HL-60 (cell line): ENCODE results near the gene IFT20.
"Not testable (repeated sequence)": the region's sequence is repeated elsewhere in the genome, so short reads cannot be mapped to it uniquely, and the experiment has no call there.

Source experiments
- DNase-seq, 2 experiments: peaks; one replicate each; pipeline ENCODE4 v3.0.0-alpha.2; 2010 to 2020; ENCODE audit warnings: low read depth in 1 of 2, low spot score in 1 of 2
- H3K27ac ChIP-seq: fragments of 250-450 bp; sonication (Bioruptor Pico); replicated peaks from 2 replicates; pipeline ENCODE4 v1.5.1; 2020; ENCODE audit warnings: mild to moderate bottlenecking, moderate library complexity
- H3K27me3 ChIP-seq: fragments of 250-450 bp; sonication (Bioruptor Pico); 2 replicates; pipeline ENCODE4 v1.5.1; 2021; ENCODE audit warnings: mild to moderate bottlenecking, moderate library complexity; ENCODE audit not compliant: insufficient read depth, poor library complexity, severe bottlenecking
- H3K4me3 ChIP-seq: replicated peaks from 2 replicates; pipeline ENCODE4 v1.5.1; 2011; ENCODE audit warnings: mild to moderate bottlenecking, control low read depth, low read length; ENCODE audit not compliant: insufficient read depth
- GABPA ChIP-seq: IDR thresholded peaks from 2 replicates; pipeline ENCODE4 v1.6.1; 2012; ENCODE audit warnings: low read depth
- POLR2AphosphoS5 ChIP-seq: IDR thresholded peaks from 2 replicates; pipeline ENCODE4 v1.6.1; 2012; ENCODE audit warnings: low read depth
- SPI1 ChIP-seq: IDR thresholded peaks from 2 replicates; pipeline ENCODE4 v1.6.1; 2012; ENCODE audit warnings: low read depth, mild to moderate bottlenecking, borderline replicate concordance
- TF ChIP-seq, protein P1 (sequence below): IDR thresholded peaks from 2 replicates; pipeline ENCODE4 v1.6.1; 2012; ENCODE audit warnings: low read depth; ENCODE audit not compliant: insufficient replicate concordance
- TF ChIP-seq, protein P2 (sequence below): IDR thresholded peaks from one replicate; pipeline ENCODE4 v1.5.1; 2011; ENCODE audit warnings: low read length, control low read depth, inconsistent platforms; ENCODE audit not compliant: insufficient read depth

IFT20 gene

DNA sequence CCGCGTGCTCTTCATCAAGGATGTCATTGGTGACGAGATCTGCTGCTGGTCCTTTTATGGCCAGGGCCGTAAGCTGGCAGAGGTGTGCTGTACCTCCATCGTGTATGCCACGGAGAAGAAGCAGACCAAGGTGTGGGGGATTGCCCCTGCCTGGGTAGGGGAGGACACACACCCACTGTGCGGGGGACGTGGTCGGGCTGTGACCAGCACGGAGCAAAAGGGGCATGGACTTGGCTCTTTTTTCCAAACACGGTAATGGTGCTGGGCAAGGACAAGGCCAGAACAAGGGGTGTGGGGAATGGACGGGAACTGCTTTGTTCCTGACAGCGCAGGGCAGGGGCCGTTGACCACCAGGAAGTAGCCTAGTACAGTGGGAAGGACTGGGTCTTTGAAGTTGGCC, 7.0 kb upstream of the IFT20 start:
- TF ChIP-seq POLR2AphosphoS5, result no peak
- TF ChIP-seq, protein P1, sequence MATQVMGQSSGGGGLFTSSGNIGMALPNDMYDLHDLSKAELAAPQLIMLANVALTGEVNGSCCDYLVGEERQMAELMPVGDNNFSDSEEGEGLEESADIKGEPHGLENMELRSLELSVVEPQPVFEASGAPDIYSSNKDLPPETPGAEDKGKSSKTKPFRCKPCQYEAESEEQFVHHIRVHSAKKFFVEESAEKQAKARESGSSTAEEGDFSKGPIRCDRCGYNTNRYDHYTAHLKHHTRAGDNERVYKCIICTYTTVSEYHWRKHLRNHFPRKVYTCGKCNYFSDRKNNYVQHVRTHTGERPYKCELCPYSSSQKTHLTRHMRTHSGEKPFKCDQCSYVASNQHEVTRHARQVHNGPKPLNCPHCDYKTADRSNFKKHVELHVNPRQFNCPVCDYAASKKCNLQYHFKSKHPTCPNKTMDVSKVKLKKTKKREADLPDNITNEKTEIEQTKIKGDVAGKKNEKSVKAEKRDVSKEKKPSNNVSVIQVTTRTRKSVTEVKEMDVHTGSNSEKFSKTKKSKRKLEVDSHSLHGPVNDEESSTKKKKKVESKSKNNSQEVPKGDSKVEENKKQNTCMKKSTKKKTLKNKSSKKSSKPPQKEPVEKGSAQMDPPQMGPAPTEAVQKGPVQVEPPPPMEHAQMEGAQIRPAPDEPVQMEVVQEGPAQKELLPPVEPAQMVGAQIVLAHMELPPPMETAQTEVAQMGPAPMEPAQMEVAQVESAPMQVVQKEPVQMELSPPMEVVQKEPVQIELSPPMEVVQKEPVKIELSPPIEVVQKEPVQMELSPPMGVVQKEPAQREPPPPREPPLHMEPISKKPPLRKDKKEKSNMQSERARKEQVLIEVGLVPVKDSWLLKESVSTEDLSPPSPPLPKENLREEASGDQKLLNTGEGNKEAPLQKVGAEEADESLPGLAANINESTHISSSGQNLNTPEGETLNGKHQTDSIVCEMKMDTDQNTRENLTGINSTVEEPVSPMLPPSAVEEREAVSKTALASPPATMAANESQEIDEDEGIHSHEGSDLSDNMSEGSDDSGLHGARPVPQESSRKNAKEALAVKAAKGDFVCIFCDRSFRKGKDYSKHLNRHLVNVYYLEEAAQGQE, result no peak
- no peak for TF ChIP-seq SPI1
- no peak for TF ChIP-seq GABPA
- TF ChIP-seq, protein P2, sequence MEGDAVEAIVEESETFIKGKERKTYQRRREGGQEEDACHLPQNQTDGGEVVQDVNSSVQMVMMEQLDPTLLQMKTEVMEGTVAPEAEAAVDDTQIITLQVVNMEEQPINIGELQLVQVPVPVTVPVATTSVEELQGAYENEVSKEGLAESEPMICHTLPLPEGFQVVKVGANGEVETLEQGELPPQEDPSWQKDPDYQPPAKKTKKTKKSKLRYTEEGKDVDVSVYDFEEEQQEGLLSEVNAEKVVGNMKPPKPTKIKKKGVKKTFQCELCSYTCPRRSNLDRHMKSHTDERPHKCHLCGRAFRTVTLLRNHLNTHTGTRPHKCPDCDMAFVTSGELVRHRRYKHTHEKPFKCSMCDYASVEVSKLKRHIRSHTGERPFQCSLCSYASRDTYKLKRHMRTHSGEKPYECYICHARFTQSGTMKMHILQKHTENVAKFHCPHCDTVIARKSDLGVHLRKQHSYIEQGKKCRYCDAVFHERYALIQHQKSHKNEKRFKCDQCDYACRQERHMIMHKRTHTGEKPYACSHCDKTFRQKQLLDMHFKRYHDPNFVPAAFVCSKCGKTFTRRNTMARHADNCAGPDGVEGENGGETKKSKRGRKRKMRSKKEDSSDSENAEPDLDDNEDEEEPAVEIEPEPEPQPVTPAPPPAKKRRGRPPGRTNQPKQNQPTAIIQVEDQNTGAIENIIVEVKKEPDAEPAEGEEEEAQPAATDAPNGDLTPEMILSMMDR, result no peak
- no peak overlapping the region for H3K4me3 ChIP-seq
- no peak for DNase-seq
- no peaks in the 10 kb centered on the region for H3K27me3 ChIP-seq
- no peak overlapping the region for H3K27ac ChIP-seq

DNA sequence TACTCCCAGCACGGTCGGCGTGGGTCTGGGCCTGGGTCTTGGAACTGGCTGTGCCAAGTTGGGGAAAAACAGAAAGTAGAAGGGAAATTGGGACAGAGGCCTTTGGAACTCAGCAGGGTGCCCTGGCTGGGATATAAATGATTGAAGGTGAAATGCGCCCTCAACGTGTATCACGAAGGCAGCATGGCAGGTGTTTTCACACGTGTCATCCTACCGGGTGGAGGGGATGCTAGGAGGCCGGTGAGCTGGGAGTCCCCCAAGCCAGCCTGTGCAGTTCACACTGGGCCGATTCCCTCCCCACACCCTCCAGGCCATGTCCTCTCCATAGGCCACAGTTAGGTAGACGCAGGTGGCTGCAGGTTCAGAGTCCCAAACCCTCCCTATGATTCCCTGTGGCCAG, 6.2 kb upstream of the IFT20 start:
- H3K4me3 ChIP-seq, result no peak overlapping the region
- no peak for DNase-seq
- TF ChIP-seq, protein P1, result no peak
- TF ChIP-seq POLR2AphosphoS5, result no peak
- TF ChIP-seq GABPA, result no peak
- no peak for TF ChIP-seq SPI1
- TF ChIP-seq, protein P2, result no peak
- H3K27ac ChIP-seq, result no peak overlapping the region
- H3K27me3 ChIP-seq, result no peaks in the 10 kb centered on the region

DNA sequence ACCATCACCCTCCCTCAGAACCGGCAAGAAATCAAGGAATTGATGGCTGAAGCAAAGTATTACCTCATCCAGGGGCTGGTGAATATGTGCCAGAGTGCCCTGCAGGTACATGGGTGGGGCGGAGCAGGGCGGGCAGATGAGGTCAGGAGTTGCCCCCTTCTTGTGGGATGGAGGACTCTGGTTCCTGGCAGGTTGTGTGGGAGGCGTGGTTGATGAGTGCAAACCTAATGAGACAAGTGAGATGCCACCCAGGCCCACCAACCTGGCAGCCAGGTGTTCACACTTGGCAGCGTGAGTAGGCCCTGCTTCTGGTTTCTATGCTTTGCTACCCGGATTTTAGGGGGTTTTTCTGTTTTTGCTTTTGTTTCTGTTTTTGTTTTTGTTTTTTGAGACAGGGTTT, 5.1 kb upstream of the IFT20 start:
- no peak overlapping the region for H3K4me3 ChIP-seq
- TF ChIP-seq GABPA (no peak), POLR2AphosphoS5 (no peak), SPI1 (no peak)
- no peak overlapping the region for H3K27ac ChIP-seq
- H3K27me3 ChIP-seq, result no peaks in the 10 kb centered on the region
- no peak for DNase-seq

DNA sequence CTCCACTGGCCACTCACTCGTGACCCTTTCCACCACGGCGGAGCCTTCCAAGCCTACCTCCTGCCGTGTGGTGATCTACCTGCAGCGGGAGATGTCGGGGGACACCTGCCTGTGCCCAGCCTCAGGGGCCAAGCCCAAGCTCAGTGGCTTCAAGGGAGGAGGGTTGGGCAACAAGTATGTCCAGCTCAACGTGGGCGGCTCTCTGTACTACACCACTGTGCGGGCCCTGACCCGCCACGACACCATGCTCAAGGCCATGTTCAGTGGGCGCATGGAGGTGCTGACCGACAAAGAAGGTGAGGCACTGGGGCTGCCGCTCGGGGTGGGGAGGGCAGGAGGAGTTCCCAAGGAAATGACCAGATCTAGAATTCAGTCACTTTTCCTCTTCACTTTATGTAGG, 4.2 kb upstream of the IFT20 start:
- no peak for TF ChIP-seq SPI1
- no peak for TF ChIP-seq POLR2AphosphoS5
- TF ChIP-seq, protein P2, result no peak
- TF ChIP-seq GABPA, result no peak
- TF ChIP-seq, protein P1, result no peak
- DNase-seq, result no peak
- Histone ChIP-seq H3K4me3 (no peak overlapping the region), H3K27me3 (no peaks in the 10 kb centered on the region), H3K27ac (no peak overlapping the region)

DNA sequence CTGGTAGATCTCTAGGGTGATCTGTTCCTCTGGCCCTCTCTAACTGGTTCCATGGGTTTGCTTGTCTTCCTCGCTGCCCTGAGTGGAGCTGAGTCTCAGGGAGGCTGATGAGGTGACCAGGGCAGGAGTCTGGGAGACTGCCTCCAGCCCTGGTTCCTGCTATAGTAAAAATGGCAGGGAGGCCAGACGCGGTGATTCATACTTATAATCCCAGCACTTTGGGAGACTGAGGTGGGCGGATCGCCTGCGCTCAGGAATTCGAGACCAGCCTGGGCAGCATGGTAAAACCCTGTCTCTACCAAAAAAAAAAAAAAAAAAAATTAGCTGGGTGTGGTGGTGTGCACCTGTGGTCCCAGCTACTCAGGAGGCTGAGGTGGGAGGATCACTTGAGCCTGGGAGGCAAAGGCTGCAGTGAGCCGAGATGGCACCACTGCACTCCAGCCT, 3.5 kb upstream of the IFT20 start:
- DNase-seq, H3K27ac ChIP-seq, H3K4me3 ChIP-seq, H3K27me3 ChIP-seq: not testable (repeated sequence)
